Measurements from ENCODE around the gene RFESD. TPM values are rescaled to one million over a fixed set of nuclear protein-coding genes. Genes with fewer than 3 reads are reported as not detected.

The RFESD gene
- total RNA-seq, 1 donor = 2.6 TPM

- TF ChIP-seq CTCF (IDR thresholded peaks at IDR 0.05; ENCODE audit: insufficient read depth, low read depth, low read length) = no peak
- H3K4me3 ChIP-seq (ENCODE audit: low read depth, low read length) = no peak overlapping the region
- no peak for DNase-seq (ENCODE audit: low read depth)
These were observed 2.7 kb downstream of the RFESD start for GRCh38 chr5:95649274-95649673.

- no peak overlapping the region for H3K4me3 ChIP-seq (ENCODE audit: low read depth, low read length)
- DNase-seq (ENCODE audit: low read depth) = no peak
- TF ChIP-seq CTCF (IDR thresholded peaks at IDR 0.05; ENCODE audit: insufficient read depth, low read depth, low read length) = no peak
These were observed 3.5 kb downstream of the RFESD start for GRCh38 chr5:95649842-95650620.

GRCh38 chr5:95652849-95653248 is 6.3 kb downstream of the RFESD start:
- no peak for TF ChIP-seq CTCF (IDR thresholded peaks at IDR 0.05; ENCODE audit: insufficient read depth, low read depth, low read length)

GRCh38 chr5:95654196-95654595 is 7.6 kb downstream of the RFESD start:
- no peak for TF ChIP-seq CTCF (IDR thresholded peaks at IDR 0.05; ENCODE audit: insufficient read depth, low read depth, low read length)

More at GRCh38 chr5:95652849-95653248, 6.3 kb downstream of the RFESD start:
- no peak overlapping the region for H3K4me3 ChIP-seq (ENCODE audit: low read depth, low read length)
- DNase-seq (ENCODE audit: low read depth) = no peak

GRCh38 chr5:95655575-95655974 is 9.0 kb downstream of the RFESD start:
- no peak for TF ChIP-seq CTCF (IDR thresholded peaks at IDR 0.05; ENCODE audit: insufficient read depth, low read depth, low read length)
- no peak for DNase-seq (ENCODE audit: low read depth)
- H3K4me3 ChIP-seq (ENCODE audit: low read depth, low read length) = no peak overlapping the region

More at GRCh38 chr5:95654196-95654595, 7.6 kb downstream of the RFESD start:
- no peak overlapping the region for H3K4me3 ChIP-seq (ENCODE audit: low read depth, low read length)
- DNase-seq (ENCODE audit: low read depth) = no peak

GRCh38 chr5:95660060-95660459 is 13.5 kb downstream of the RFESD start:
- H3K4me3 ChIP-seq (ENCODE audit: low read depth, low read length) = no peak overlapping the region
- TF ChIP-seq CTCF (IDR thresholded peaks at IDR 0.05; ENCODE audit: insufficient read depth, low read depth, low read length) = no peak
- DNase-seq (ENCODE audit: low read depth) = no peak

GRCh38 chr5:95662946-95663345 is 16.4 kb downstream of the RFESD start:
- TF ChIP-seq CTCF (IDR thresholded peaks at IDR 0.05; ENCODE audit: insufficient read depth, low read depth, low read length) = no peak
- H3K4me3 ChIP-seq (ENCODE audit: low read depth, low read length) = no peak overlapping the region
- no peak for DNase-seq (ENCODE audit: low read depth)

Data from fibroblast of villous mesenchyme (primary cell).